GM18861 (cell line): ENCODE data around the gene GNRH2.
"Not testable (repeated sequence)": the region's sequence is repeated elsewhere in the genome, so short reads cannot be mapped to it uniquely, and the experiment has no call there.

Experiments used
- ATAC-seq: cut with Tn5 transposase; IDR thresholded peaks from one replicate; pipeline ENCODE4 v1.9.1; 2021; ENCODE audit not compliant: unreplicated experiment

The GNRH2 gene

GRCh38 chr20:3072530-3073250 lies 29.3 kb downstream of the GNRH2 start:
- ATAC-seq: no peak

DNA sequence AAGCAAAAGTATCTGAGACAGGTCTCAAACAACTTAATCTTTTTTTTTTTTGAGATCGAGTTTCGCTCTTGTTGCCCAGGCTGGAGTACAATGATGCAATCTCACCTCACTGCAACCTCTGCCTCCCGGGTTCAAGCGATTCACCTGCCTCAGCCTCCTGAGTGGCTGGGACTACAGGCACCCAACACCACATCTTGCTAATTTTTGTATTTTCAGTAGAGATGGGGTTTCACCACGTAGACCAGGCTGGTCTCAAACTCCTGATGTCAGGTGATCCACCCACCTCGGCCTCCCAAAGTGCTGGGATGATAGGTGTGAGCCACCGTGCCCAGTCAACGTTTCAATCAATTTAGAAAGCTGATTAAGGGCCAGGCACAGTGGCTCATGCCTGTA lies 29.8 kb downstream of the GNRH2 start:
- ATAC-seq: not testable (repeated sequence)

DNA sequence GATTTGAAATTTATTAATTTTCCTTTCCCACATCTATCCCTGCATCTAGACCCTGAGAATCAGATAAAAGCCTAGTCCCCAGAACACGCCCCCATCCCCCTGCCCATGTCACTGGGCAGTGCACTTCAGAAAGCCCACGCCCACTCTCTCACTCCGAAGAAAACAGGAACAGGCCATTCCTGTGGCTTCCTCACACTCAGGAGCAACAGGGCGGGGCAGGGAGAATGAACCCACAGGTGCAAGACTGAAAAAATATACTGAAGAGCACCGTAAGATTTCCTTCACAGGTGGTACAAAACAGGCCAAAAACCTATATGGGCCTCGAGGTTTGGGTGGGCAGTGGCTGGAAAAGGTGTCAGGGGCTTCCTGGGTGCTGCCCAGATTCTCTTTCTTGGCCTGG lies 31.4 kb downstream of the GNRH2 start:
- ATAC-seq: no peak

- not testable (repeated sequence) for ATAC-seq
These were observed 31.9 kb downstream of the GNRH2 start for GRCh38 chr20:3075315-3075714.

DNA sequence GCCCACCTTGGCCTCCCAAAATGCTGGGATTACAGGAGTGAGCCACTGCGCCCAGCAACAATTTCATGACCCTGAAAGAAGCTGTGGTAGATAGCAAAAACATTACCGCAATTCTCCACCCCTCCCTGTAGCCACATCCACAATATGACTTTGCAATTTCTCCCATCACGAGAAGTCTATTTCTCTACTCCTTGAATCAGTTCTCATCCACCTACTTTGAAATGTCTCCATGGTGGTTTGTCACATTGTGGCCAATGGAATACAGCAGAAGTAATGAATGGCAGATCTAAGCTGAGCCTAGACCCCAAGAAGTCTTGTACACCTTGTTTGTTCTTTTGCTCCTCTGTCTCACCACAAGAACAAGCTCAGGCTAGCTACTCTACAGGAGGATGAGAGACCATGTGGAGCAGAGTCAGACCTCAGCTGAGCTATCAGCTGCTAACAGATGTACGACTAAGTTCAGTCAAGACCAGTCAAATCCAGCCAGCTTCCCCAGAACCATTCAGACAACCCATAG lies 34.3 kb downstream of the GNRH2 start:
- ATAC-seq: no peak

- no peak for ATAC-seq
These were observed 37.5 kb downstream of the GNRH2 start for GRCh38 chr20:3080939-3081388.

DNA sequence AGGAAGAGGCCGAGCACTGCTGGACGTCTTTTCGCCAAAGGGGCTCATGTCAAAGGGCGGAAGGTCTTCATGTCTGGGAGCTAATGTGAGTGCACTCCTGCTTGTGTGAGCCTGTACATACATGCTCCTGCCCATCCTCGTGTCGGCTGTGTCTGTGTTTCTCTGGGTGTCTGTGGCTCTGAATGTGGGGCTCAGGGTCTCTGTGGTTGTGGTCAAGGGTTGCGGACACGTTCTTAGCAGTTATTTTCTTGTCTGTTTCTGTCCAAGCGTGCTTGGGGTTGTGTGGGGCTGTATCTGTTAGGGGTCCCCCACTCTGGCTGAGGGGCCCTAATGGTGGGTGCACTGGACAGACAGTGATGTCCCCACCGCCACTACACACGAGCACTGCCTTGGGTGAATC lies 38.2 kb downstream of the GNRH2 start:
- no peak for ATAC-seq

DNA sequence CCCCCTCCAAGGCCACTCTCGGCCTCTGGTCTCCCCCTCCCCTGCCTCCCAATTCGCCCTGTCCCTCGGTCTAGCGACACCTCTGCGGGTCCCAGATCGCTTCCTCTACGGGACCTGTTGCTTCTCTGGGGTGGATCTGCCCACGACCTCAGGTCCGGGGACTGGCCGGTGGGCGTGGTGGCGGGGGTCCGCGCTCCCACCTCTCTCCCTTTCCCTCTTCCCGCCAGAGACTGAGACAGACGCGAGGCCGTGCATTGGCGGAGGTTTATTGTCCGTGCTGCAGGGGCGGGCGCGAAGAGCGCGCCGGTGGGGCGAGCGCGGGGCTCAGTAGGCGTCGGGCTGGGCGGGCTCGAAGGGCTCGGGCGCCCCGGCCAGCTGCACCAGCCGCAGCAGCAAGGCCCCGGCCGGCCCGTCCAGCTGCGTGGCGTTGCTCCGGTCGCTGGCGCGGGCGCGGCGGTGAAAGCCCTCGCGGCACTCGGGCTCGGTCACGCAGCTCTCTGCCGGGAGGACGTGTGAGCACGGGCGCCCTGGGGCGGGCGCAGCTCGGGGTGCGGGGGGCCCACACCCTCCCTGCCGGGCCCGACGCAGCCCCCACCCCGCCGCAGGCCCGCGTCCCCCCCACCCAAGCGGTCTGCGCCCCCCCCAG lies 39.0 kb downstream of the GNRH2 start:
- no peak for ATAC-seq

DNA sequence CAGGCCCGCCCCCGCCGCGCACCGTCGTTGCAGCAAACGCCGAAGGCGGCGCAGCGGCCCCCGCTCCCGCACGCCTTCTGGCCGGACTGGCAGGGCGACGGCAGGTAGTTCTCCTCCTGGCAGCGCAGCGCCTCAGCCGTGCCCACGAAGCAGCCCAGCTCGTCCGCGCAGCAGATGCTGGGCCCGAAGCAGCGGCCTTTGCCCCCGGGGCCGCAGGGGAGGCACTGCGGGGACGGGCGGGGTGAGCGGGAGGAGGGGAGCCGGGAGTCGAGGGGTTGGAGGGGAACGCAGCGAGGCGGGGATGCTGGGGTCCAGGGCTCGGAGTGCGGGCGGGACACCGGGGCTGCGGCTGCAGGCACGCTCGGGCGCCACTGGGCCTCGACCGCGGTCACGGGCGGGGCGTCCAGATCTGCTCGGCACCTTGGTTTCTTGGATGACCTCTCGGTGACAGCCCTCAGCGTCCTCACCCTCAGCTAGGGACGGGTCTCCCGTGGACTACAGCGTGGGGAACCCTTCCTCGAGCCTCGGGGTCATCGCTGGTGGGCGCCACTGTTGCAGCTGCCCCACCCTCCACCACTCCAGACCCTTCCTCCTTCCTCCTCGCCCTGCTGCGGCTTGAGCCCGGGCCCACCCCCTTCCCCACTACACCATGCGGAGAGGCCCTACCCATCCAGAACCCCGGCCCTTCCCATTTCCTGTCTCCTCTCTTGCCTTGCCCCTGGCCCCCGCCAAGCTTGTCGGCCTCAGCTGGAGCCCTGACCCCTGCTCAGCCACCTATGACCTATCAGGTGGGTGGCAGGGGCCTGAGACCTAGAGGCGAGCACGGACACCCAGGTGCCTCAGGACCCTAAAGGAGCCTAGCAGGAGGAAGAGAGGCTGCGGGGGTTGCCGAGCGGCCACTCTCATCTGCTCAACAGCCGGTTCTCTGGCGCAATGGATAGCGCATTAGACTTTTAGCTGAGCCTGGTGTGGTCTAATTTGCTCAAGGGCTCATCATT lies 39.8 kb downstream of the GNRH2 start:
- no peak for ATAC-seq

DNA sequence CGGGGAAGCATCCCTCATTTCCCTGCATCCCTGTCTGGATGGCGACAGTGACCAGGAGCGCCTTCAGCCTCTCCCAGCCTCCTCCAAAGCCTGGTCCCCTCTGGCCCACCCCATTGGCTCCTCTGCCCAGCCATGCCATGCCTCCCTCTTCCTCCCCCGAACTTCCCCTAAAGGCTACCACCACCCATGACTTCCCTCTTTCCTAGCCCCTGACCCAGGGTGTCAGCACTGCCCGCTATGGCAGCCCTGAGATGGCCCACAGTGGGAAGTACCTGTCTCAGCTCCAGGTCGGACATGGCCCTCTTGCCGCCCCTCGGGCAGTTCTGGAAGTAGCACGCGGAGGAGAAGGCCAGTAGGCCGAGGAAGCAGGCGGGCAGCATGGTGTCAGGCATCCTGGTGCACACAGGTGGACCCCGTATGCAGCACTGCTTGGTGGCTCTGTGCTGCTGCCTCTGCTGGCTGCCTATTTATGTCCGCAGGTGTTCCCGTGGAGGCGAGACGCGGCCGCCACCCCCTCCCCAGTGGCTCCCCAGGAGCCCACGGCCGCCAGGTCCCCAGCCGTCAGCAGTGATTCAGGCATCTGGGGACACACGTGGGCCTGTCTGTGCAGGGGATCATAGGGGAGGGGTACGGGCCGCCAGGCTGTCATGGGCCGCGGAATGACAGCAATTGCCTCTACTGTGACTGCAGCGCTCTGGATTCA lies 41.0 kb downstream of the GNRH2 start, which contains the start of gene AVP:
TSS of gene AVP (minus strand) at position 442 of the 703 bp plus-strand sequence. CDS start at position 392, 50 bp downstream.
- ATAC-seq: no peak

GRCh38 chr20:3084986-3085360 lies 41.6 kb downstream of the GNRH2 start:
- ATAC-seq: no peak

GRCh38 chr20:3085571-3086072 lies 42.2 kb downstream of the GNRH2 start:
- no peak for ATAC-seq

- no peak for ATAC-seq
These were observed 44.6 kb downstream of the GNRH2 start for GRCh38 chr20:3088031-3088430.

GRCh38 chr20:3090565-3090964 lies 47.1 kb downstream of the GNRH2 start:
- no peak for ATAC-seq

DNA sequence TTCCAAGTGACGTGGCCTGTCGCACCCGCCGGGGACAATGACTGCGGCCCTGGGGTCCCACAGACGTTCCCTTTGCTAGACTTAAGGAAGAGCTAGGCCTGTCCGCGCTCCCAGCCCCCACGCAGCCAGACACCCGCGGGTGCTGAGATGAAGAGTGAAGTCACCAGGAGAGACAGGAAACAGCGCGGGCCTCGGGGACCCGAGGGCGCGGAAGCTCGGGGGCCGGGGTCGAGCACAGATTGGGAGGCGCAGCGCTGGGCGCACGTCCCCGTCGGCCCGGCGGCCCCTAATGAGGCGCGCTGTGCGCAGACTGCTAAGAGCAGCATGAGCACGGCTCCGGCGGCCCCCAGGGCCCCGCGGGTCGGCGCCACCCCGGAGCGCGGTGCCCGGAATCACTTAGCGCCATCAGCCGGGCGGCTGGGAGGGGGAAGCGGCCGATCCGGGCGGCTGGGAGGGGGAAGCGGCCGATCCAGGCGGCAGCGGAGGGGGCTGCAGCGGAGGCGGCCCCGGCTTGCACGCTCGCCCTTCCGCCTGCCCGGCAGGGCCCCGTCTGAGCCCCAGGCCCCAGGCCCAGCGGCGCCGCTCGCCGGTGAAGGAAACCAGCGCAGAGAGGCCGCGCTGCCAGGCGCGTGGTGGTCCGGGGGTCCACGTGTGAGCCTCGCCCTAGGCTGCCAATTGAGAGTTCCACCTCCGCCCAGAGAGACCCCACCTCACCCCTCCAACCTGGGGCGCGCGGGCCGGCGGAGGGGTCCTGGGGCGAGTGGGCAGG lies 49.4 kb downstream of the GNRH2 start:
- no peak for ATAC-seq

GRCh38 chr20:3093861-3094361 lies 50.5 kb downstream of the GNRH2 start:
- ATAC-seq: no peak

DNA sequence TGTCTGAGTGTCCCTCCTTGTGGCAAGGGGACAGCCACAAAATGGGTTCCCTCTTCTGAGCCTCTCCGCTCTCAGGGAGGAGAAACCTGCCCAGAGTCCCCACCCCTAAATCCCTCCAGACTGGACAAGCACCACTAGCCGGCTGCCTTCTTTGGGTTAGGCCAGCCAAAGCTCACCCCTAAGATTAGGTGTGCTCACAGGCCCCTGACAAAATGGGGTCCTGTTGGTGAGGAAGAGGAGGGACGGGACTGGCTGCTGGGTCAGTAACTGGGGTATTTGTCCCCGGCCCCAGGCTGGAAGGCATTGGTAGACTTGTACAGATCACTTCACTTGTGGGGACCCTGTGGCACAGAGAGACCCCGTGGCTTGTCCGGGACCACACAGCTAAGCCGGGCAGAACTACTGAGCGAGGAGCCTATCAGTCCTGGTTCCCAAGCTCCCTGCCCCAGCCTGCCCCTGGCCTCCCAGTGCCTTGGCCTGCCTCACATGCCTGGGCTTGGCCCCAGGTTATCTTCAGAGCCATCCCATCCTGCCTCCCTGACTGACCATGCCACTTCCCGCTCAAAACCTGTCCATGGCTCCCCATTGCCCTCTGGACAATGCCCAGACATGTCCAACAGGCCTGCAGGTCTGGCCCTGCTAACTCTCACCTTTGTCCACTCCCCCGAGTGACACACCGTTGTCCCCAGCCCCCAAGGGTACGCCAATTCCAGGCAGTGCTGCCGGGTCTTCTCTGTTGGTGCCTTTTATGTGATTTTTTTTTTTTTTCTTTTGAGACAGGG lies 51.6 kb downstream of the GNRH2 start:
- no peak for ATAC-seq
